H1 (cell line): ENCODE data around the gene TSSK6. TPM values are rescaled to one million over a fixed set of nuclear protein-coding genes. Genes with fewer than 3 reads are reported as not detected.

Source experiments
- CTCF ChIA-PET: fragments of 300-600 bp; sonication (Branson Sonifier 250); formaldehyde crosslinking; loops from one replicate; lab custom pipeline; 2021; ENCODE audit not compliant: partially characterized antibody; lab: Charles Lee
- POLR2A ChIA-PET: fragments of 300-600 bp; sonication (Branson Sonifier 250); formaldehyde crosslinking; loops from one replicate; lab custom pipeline; 2021; ENCODE audit warnings: inconsistent platforms; ENCODE audit not compliant: partially characterized antibody; lab: Charles Lee
- DNase-seq, 2 experiments: peaks; one replicate each; pipeline versions ENCODE4 v3.0.0 to v3.0.0-alpha.2; 2010 to 2022; ENCODE audit warnings: low spot score in 2 of 2, low read depth in 1 of 2, mixed read lengths in 1 of 2
- FAIRE-seq: peaks from 2 replicates; lab custom pipeline; 2011; peaks lifted over from hg19 to GRCh38; lab: Jason Lieb, UNC
- H2AFZ ChIP-seq: 2 replicates; pipeline ENCODE4 v1.8.1; 2012; ENCODE audit warnings: low read length, inconsistent platforms
- H2AK5ac ChIP-seq: 2 replicates; pipeline ENCODE4 v1.6.1; 2013; ENCODE audit warnings: low read depth, low read length
- H2BK120ac ChIP-seq: replicated peaks from 2 replicates; pipeline ENCODE3; 2013; ENCODE audit warnings: low read depth, low read length, inconsistent platforms
- H2BK12ac ChIP-seq: 2 replicates; pipeline ENCODE4 v1.6.1; 2013; ENCODE audit warnings: low read depth, low read length
- H2BK15ac ChIP-seq: 2 replicates; pipeline ENCODE4 v1.6.1; 2013; ENCODE audit warnings: low read length
- H2BK20ac ChIP-seq: 2 replicates; pipeline ENCODE4 v1.6.1; 2013; ENCODE audit warnings: low read length
- H2BK5ac ChIP-seq: 2 replicates; pipeline ENCODE4 v1.6.1; 2013; ENCODE audit warnings: low read depth, low read length
- H3K14ac ChIP-seq: 2 replicates; pipeline ENCODE4 v1.6.1; 2013; ENCODE audit warnings: inconsistent platforms; ENCODE audit not compliant: insufficient read length
- H3K18ac ChIP-seq: 2 replicates; pipeline ENCODE4 v1.6.1; 2013; ENCODE audit warnings: low read length; ENCODE audit errors: extremely low read depth
- H3K23ac ChIP-seq: 2 replicates; pipeline ENCODE4 v1.6.1; 2013; ENCODE audit warnings: inconsistent platforms; ENCODE audit not compliant: insufficient read length
- H3K23me2 ChIP-seq: 2 replicates; pipeline ENCODE4 v1.6.1; 2013; ENCODE audit warnings: low read depth, low read length
- H3K27ac ChIP-seq: 2 replicates; pipeline ENCODE4 v1.6.1; 2011; ENCODE audit warnings: low read depth, low read length, inconsistent platforms
- H3K27me3 ChIP-seq, 4 experiments: replicated peaks in 1 of 4; 1 replicate in 1 of 4; 2 replicates in 3 of 4; pipeline versions ENCODE4 v1.6.1 to v1.8.1; 2011 to 2013; ENCODE audit warnings: low read length in 3 of 4, mild to moderate bottlenecking in 3 of 4, inconsistent platforms in 2 of 4, mixed read lengths in 2 of 4, moderate library complexity in 1 of 4; ENCODE audit not compliant: control insufficient read depth in 3 of 4, insufficient read depth in 3 of 4; ENCODE audit errors: extremely low read depth in 1 of 4
- H3K36me3 ChIP-seq, 4 experiments: 2 replicates each; pipeline versions ENCODE4 v1.6.1 to v1.8.1; 2011 to 2013; ENCODE audit warnings: mild to moderate bottlenecking in 4 of 4, low read length in 3 of 4, moderate library complexity in 2 of 4, control low read depth in 1 of 4, inconsistent platforms in 1 of 4; ENCODE audit not compliant: insufficient read depth in 4 of 4, control insufficient read depth in 2 of 4
- H3K4ac ChIP-seq: replicated peaks from 2 replicates; pipeline ENCODE3; 2013; ENCODE audit warnings: low read length, low read depth, mixed read lengths, inconsistent platforms; ENCODE audit not compliant: insufficient read length
- H3K4me1 ChIP-seq, 4 experiments: replicated peaks in 1 of 4; 1 replicate in 1 of 4; 2 replicates in 3 of 4; pipeline versions ENCODE4 v1.6.1 to v1.8.1; 2011 to 2013; ENCODE audit warnings: low read length in 3 of 4, inconsistent platforms in 2 of 4, mixed read lengths in 1 of 4; ENCODE audit not compliant: insufficient read depth in 4 of 4, control insufficient read depth in 3 of 4
- H3K4me2 ChIP-seq, 2 experiments: 2 replicates each; pipeline versions ENCODE4 v1.6.1 to v1.8.1; 2011 to 2013; ENCODE audit warnings: low read depth in 2 of 2, low read length in 2 of 2, control low read depth in 1 of 2, inconsistent platforms in 1 of 2, mild to moderate bottlenecking in 1 of 2; ENCODE audit not compliant: insufficient read depth in 1 of 2
- H3K4me3 ChIP-seq, 4 experiments: fragments of 200-600, 300-600 bp in 1 of 4; sonication (generic), shearing (Covaris generic), sonication (Bioruptor Twin) in 1 of 4; 2 replicates each; pipeline versions ENCODE4 v1.5.1 to v1.8.1; 2011 to 2016; ENCODE audit warnings: low read length in 4 of 4, low read depth in 3 of 4, control low read depth in 2 of 4, inconsistent platforms in 2 of 4, mild to moderate bottlenecking in 2 of 4, mixed read lengths in 1 of 4, moderate library complexity in 1 of 4; ENCODE audit not compliant: insufficient read depth in 2 of 4; ENCODE audit errors: extremely low read depth in 1 of 4
- H3K56ac ChIP-seq: replicated peaks from 2 replicates; pipeline ENCODE3; 2013; ENCODE audit warnings: low read depth, mild to moderate bottlenecking, mixed read lengths, low read length, inconsistent platforms; ENCODE audit not compliant: insufficient read length
- H3K79me1 ChIP-seq: 2 replicates; pipeline ENCODE4 v1.6.1; 2013; ENCODE audit warnings: low read depth, low read length, control low read depth
- H3K79me2 ChIP-seq, 2 experiments: 2 replicates each; pipeline versions ENCODE4 v1.6.1 to v1.8.1; 2012 to 2013; ENCODE audit warnings: low read length in 2 of 2, mild to moderate bottlenecking in 2 of 2, inconsistent platforms in 1 of 2; ENCODE audit not compliant: insufficient read depth in 2 of 2, control insufficient read depth in 1 of 2
- H3K9ac ChIP-seq, 4 experiments: replicated peaks in 1 of 4; 1 replicate in 1 of 4; 2 replicates in 3 of 4; pipeline versions ENCODE4 v1.6.1 to v1.8.1; 2011 to 2013; ENCODE audit warnings: low read depth in 3 of 4, low read length in 3 of 4, control low read depth in 2 of 4, mild to moderate bottlenecking in 2 of 4, moderate library complexity in 2 of 4, inconsistent platforms in 1 of 4; ENCODE audit errors: extremely low read depth in 1 of 4
- H3K9me3 ChIP-seq, 2 experiments: 2 replicates each; pipeline versions ENCODE4 v1.6.1 to v1.8.1; 2012 to 2013; ENCODE audit warnings: mild to moderate bottlenecking in 2 of 2, moderate library complexity in 2 of 2, control low read depth in 1 of 2, inconsistent platforms in 1 of 2, low read depth in 1 of 2, low read length in 1 of 2, mixed read lengths in 1 of 2; ENCODE audit not compliant: insufficient read depth in 2 of 2
- H4K20me1 ChIP-seq, 2 experiments: replicated peaks in 1 of 2; 2 replicates each; pipeline versions ENCODE3 to v1.8.1; 2011 to 2013; ENCODE audit warnings: inconsistent platforms in 2 of 2, low read length in 2 of 2, mild to moderate bottlenecking in 1 of 2; ENCODE audit not compliant: insufficient read depth in 2 of 2, control insufficient read depth in 1 of 2
- H4K5ac ChIP-seq: 2 replicates; pipeline ENCODE4 v1.6.1; 2013; ENCODE audit warnings: low read length, low read depth, mixed read lengths, inconsistent platforms; ENCODE audit not compliant: insufficient read length
- H4K8ac ChIP-seq: 2 replicates; pipeline ENCODE4 v1.8.0; 2013; ENCODE audit warnings: mild to moderate bottlenecking, moderate library complexity, low read length, inconsistent platforms; ENCODE audit not compliant: insufficient read depth; ENCODE audit errors: extremely low read depth
- H4K91ac ChIP-seq: replicated peaks from 2 replicates; pipeline ENCODE3; 2013; ENCODE audit warnings: low read length, mixed read lengths, inconsistent platforms; ENCODE audit not compliant: insufficient read length
- CBX8 ChIP-seq: fragments of 300-800, 300-1000 bp; sonication (generic); IDR thresholded peaks from 2 replicates; pipeline ENCODE4 v1.7.1; 2016; ENCODE audit warnings: low read depth, low read length, borderline replicate concordance
- EP300 ChIP-seq, 2 experiments: IDR thresholded peaks; 1 replicate in 1 of 2; 2 replicates in 1 of 2; pipeline ENCODE4 v1.6.1; 2011 to 2012; ENCODE audit warnings: low read depth in 2 of 2, low read length in 2 of 2, mild to moderate bottlenecking in 2 of 2, borderline replicate concordance in 1 of 2, inconsistent platforms in 1 of 2, moderate library complexity in 1 of 2
- EZH2 ChIP-seq: fragments of 200-600 bp; sonication (generic); IDR thresholded peaks from 2 replicates; pipeline ENCODE4 v1.7.1; 2012; ENCODE audit warnings: low read depth, mild to moderate bottlenecking, moderate library complexity, low read length, inconsistent platforms; ENCODE audit not compliant: severe bottlenecking
- JUN ChIP-seq: IDR thresholded peaks from 2 replicates; pipeline ENCODE4 v1.6.1; 2011; ENCODE audit warnings: low read depth, mild to moderate bottlenecking, improper control_type of control experiment, low read length
- KDM5A ChIP-seq: fragments of 200-600 bp; IDR thresholded peaks from 2 replicates; pipeline ENCODE4 v1.7.1; 2012; ENCODE audit warnings: mild to moderate bottlenecking, low read length, inconsistent platforms, mixed read lengths
- RNF2 ChIP-seq: fragments of 200-900, 300-1000 bp; sonication (generic); IDR thresholded peaks from 2 replicates; pipeline ENCODE4 v1.7.1; 2016; ENCODE audit warnings: borderline replicate concordance, low read depth, mild to moderate bottlenecking, antibody characterized with exemption, low read length; ENCODE audit not compliant: poor library complexity, severe bottlenecking; ENCODE audit errors: missing control alignments
- RXRA ChIP-seq: IDR thresholded peaks from 2 replicates; pipeline ENCODE4 v1.6.1; 2011; ENCODE audit warnings: low read depth, mild to moderate bottlenecking, low read length, moderate library complexity; ENCODE audit not compliant: insufficient read depth
- WGBS, 2 experiments: shearing (Covaris generic) in 1 of 2; methylation state at CpG; one replicate each; pipeline versions ENCODE4 v1.1.6 to v1.1.7; 2013 to 2015; ENCODE audit warnings: low lambda C conversion rate in 2 of 2, mixed read lengths in 2 of 2, inconsistent platforms in 1 of 2, low coverage in 1 of 2, missing lambda C conversion rate in 1 of 2; ENCODE audit not compliant: insufficient replicate concordance in 2 of 2, insufficient coverage in 1 of 2, insufficient read length in 1 of 2; ENCODE audit errors: extremely low coverage in 1 of 2, missing lambda C conversion rate in 1 of 2; 5-methylcytosine and 5-hydroxymethylcytosine counted together
- long read RNA-seq, 2 experiments: library from RNA in 1 of 2; library from capped mRNA in 1 of 2; stranded (forward); transcript quantifications; one replicate each; pipeline ENCODE4 v2.0.0, GENCODE V29; 2021; ENCODE audit warnings: inconsistent platforms in 1 of 2
- polyA minus RNA-seq, 3 experiments: library from RNA; depleted of rRNA, polyadenylated mRNA; stranded (reverse); fragments of >200 nt; gene quantifications; 1 replicate in 2 of 3; 2 replicates in 1 of 3; pipeline ENCODE4 v1.2.3, GENCODE V29; 2011
- polyA plus RNA-seq, 7 experiments: library from polyadenylated mRNA; depleted of rRNA in 3 of 7; stranded (reverse) in 5 of 7; unstranded in 2 of 7; fragments of >200 nt in 5 of 7; fragments of 200-250 nt in 2 of 7; gene quantifications; 1 replicate in 5 of 7; 2 replicates in 1 of 7; 4 replicates in 1 of 7; pipeline versions ENCODE4 v1.2.1 to v1.2.3, GENCODE V29; 2011 to 2013; ENCODE audit warnings: missing spikeins in 2 of 7, mixed read lengths in 2 of 7
- total RNA-seq: library from RNA; stranded (reverse); fragmentation: NEBNext Ultra II Directional; extraction: Animal tissue kit (Norgen Biotek cat#: 25700); gene quantifications from 2 replicates; pipeline ENCODE4 v1.2.1, GENCODE V29; 2021

The TSSK6 gene
- 2.9 and 3.6 TPM in 2 replicates for total RNA-seq
- 7.8 and 12.1 TPM in 2 replicates for polyA plus RNA-seq (2011; rRNA removed)
- 6.9 TPM for polyA plus RNA-seq (2011; cell fraction: cytosol; rRNA removed)
- 9.3 TPM for polyA plus RNA-seq (2011; cell fraction: nucleus; rRNA removed)
- polyA plus RNA-seq (2012, experiment 1 of 2) = 2.1 to 4.3 TPM (median 3.4 TPM) in 4 replicates
- polyA plus RNA-seq (2012, experiment 2 of 2) = 3.8 TPM
- polyA plus RNA-seq (2013, experiment 1 of 2) = 1.6 TPM
- 1.1 TPM for polyA plus RNA-seq (2013, experiment 2 of 2)
- polyA minus RNA-seq (2011; rRNA and poly(A)+ RNA removed) = 1.9 and 2.4 TPM in 2 replicates
- polyA minus RNA-seq (2011; cell fraction: cytosol; rRNA and poly(A)+ RNA removed) = 2.9 TPM
- 8.6 TPM for polyA minus RNA-seq (2011; cell fraction: nucleus; rRNA and poly(A)+ RNA removed)
- long read RNA-seq, experiment 1 = 0 reads
- long read RNA-seq, experiment 2 = 0 reads

DNA sequence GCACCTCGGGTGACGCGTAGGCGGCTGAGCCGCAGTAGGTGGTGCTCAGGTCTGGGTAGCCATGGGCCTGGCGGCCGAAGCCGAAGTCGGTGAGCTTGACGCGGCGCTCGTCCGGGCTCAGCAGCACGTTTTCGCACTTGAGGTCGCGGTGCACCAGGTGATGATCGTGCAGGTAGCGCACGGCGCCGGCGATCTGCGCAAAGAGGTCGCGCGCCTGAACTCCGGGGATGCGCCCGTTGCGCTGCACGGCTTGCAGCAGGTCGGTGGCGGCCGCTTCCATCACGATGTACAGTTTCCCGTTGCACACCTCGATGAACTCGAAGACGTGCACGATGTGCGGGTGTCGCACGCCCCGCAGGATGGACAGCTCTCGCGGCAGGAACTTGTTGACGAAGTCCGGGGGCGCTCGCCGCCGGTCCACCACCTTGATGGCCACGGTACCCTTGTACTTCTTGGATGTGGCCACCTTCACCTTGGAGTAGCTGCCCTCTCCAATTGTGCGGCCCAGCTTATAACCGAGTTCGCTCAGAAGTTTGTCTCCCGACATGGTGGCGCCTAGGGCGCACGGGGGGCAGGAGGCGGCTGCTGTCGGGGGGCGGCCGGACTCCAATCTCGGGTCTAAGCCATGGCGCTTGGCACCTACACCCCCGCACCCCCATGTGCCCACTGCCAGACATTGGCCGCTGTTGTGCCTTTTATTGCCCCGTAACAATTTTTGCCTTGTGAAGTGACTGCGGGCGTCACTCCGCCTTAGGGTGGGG lies at the start of gene TSSK6:
Gene TSSK6, minus strand, starts transcription at position 668 of the 761 bp plus-strand sequence. Its CDS starts 121 bp downstream, at position 547.
- Histone ChIP-seq H3K79me1 (peaks cover 7% of the 10 kb centered on the region), H2AK5ac (0 out of 2 replicates have a peak within 1 kb of the TSS, but pooled peaks have one; percentile 5), H4K91ac (peak within 1 kb of the TSS; percentile 73), H2AFZ (peak within 1 kb of the TSS; percentile 78; the same call in 1 of the 2 replicates), H3K27me3 (no peaks in the 10 kb centered on the region; a peak in 1 of 7 replicates), H3K56ac (peak within 1 kb of the TSS; percentile 73), H3K27ac (peak within 1 kb of the TSS; percentile 57; the same call in 1 of the 2 replicates), H3K9me3 (no peaks in the 10 kb centered on the region), H4K5ac (peak within 1 kb of the TSS; percentile 81), H3K18ac (peak within 1 kb of the TSS; percentile 93), H3K4me1 (peaks cover 0 to 2% (median 0%) of the 10 kb centered on the region in 4 experiments; a peak in 1 of 7 replicates), H3K4me3 (peak within 1 kb of the TSS; percentile 68 to 87 (median 85)), H3K4me2 (peak within 1 kb of the TSS; percentile 61 to 83), H2BK20ac (no peak within 1 kb of the TSS), H4K8ac (peak within 1 kb of the TSS; percentile 98), H2BK15ac (0 out of 2 replicates have a peak within 1 kb of the TSS, but pooled peaks have one; percentile 81), H3K9ac (peak within 1 kb of the TSS; percentile 66 to 82 (median 78)), H2BK12ac (peak within 1 kb of the TSS; percentile 75; the same call in 1 of the 2 replicates), H2BK120ac (no peak within 1 kb of the TSS), H3K14ac (peak within 1 kb of the TSS; percentile 27), H4K20me1 (peaks cover 0 to 3% of the 10 kb centered on the region in 2 experiments), H3K4ac (peak within 1 kb of the TSS; percentile 75), H3K36me3 (peaks cover 0 to 11% (median 8%) of the 10 kb centered on the region in 4 experiments; a peak in 6 of 8 replicates), H3K79me2 (peaks cover 0 to 31% of the 10 kb centered on the region in 2 experiments; a peak in 2 of 4 replicates), H2BK5ac (peak within 1 kb of the TSS; percentile 83), H3K23ac (no peak within 1 kb of the TSS), H3K23me2 (peaks cover 4% of the 10 kb centered on the region; the same call in 1 of the 2 replicates)
- WGBS, 2 experiments = 94% methylated on average over 59 of the region's 74 CpGs; no CpG with 5 or more reads in 1 of the 2 experiments
- FAIRE-seq (no peak), DNase-seq (no peak)
- ChIA-PET CTCF (interaction anchor here (0.7 to 3.2 kb wide), 8 partner anchors 15 to 599 kb away, joined by 3 to 10 read pairs (median 5); no protein-coding TSS in a partner anchor), POLR2A (interaction anchor here (0.6 to 6.7 kb wide), 20 partner anchors 8 to 1078 kb away, joined by 3 to 34 read pairs (median 4); partner anchors contain the start of genes CILP2, GATAD2A and YJEFN3)
- no peak for TF ChIP-seq CBX8
- TF ChIP-seq KDM5A = no peak
- no peak for TF ChIP-seq RNF2
- TF ChIP-seq JUN = no peak
- no peak for TF ChIP-seq RXRA
- no peak for TF ChIP-seq EZH2
- no peak for TF ChIP-seq EP300 (IDR thresholded peaks at IDR 0.05; ENCODE audit: borderline replicate concordance in 1 of 2, low read depth in 2 of 2, low read length in 2 of 2)
